T47D (cell line): ENCODE data around the gene PSMB2.

Source experiments
- DNase-seq, 2 experiments: peaks; one replicate each; pipeline versions ENCODE4 v3.0.0 to v3.0.0-alpha.2; 2011 to 2012; ENCODE audit warnings: low read depth in 1 of 2, low spot score in 1 of 2
- JUND ChIP-seq: IDR thresholded peaks from 2 replicates; pipeline ENCODE4 v1.6.1; 2012; ENCODE audit warnings: low read depth
- in situ Hi-C: cut with HindIII; loops from 2 replicates; pipeline ENCODE4 v1.10.0; 2016; ENCODE audit warnings: low sequenced_read_pairs, low pct_unique_long_range_greater_than_20kb

Gene PSMB2

DNA sequence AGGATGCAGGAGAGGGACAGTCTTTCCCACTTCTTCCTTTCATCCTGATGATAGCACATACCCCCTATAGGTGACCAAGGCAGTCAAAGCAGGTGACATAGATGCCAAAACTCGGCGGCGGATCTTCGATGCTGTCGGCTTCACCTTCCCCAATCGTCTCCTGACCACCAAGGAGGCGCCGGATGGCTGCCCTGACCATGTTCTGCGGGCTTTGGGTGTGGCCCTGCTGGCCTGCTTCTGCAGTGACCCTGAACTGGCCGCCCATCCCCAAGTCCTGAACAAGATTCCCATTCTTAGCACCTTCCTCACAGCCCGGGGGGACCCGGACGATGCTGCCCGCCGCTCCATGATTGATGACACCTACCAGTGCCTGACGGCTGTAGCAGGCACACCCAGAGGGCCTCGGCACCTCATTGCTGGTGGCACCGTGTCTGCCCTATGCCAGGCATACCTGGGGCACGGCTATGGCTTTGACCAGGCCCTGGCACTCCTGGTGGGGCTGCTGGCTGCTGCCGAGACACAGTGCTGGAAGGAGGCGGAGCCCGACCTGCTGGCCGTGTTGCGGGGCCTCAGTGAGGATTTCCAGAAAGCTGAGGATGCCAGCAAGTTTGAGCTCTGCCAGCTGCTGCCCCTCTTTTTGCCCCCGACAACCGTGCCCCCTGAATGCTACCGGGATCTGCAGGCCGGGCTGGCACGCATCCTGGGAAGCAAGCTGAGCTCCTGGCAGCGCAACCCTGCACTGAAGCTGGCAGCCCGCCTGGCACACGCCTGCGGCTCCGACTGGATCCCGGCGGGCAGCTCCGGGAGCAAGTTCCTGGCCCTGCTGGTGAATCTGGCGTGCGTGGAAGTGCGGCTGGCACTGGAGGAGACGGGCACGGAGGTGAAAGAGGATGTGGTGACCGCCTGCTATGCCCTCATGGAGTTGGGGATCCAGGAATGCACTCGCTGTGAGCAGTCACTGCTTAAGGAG lies 80.8 kb downstream of the PSMB2 start:
- no peak for TF ChIP-seq JUND
- DNase-seq = no peak
- in situ Hi-C loops = no loop called here

DNA sequence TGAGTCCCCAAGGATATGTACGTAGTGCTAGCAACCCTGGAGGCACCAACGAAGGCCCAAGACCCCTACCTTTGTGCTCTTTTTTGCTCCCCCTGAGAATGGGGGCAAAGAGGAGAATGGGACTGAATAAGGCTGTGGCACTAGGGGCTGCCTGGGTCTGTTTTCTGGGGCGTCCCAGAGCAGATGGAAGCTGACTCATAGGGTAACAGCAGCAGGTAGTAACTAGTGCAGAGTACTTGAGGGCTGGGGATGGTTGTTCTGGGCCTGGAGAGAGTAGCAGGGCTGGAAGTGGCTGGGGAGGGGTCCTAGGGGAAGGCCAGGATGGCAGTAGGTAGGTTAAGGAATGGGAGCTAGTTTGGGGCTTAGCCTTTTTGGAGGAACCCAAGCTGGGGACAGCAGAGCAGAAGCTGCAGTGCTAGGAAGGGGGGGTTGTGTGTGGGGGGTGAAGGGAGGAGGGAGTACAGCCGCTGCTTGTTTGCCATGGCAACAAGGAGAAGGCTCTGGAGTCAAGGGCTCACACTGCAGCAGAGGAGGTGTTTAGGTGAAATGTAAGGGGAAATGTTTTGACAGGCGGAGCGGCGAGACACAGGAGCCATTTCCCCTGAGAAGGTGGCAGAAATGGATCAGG lies 81.9 kb downstream of the PSMB2 start:
- TF ChIP-seq JUND = no peak
- no peak for DNase-seq
- in situ Hi-C loops = no loop called here

DNA sequence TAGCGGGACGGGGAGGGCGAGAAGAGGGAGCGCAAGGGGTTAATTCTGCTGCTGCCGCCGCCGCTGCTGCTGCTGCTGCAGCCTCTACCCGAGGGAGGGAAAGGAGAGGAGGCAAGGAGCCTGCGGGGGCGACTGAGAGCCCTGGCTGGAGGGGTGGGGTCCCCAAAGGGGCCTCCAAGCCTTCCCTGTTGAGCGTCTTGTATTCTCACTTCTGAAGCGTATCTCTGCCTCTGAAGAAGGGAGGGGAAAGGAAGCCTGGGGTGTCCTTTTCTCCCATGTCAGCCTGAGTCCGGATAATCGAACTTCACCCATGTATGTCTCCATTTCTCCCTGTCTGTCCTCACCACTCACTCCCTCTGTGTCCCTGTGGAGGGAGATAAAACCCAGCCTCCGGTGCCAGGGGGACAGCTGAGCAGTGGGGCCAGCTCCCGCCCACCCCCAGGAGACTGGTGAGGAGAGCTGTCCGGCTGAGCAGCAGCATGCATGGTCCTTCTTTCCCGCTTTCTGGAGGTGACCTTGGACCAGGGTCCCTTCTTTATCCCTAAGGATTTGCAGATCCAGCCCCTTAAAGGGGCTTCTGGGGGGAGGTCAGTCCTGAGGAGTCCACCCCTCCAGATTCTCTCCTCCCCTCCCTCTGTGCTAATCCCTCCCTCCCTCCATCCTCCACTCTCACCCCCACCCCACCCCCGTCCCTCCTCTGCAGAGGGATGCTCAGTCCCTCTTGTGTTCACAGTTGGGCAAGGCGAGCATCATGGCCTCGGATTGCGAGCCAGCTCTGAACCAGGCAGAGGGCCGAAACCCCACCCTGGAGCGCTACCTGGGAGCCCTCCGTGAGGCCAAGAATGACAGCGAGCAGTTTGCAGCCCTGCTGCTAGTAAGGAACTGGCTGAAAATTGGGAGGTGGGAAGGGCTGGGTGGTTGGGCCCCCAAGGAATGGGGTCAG lies 82.7 kb downstream of the PSMB2 start:
- in situ Hi-C loops = no loop called here
- TF ChIP-seq JUND = no peak
- no peak for DNase-seq

DNA sequence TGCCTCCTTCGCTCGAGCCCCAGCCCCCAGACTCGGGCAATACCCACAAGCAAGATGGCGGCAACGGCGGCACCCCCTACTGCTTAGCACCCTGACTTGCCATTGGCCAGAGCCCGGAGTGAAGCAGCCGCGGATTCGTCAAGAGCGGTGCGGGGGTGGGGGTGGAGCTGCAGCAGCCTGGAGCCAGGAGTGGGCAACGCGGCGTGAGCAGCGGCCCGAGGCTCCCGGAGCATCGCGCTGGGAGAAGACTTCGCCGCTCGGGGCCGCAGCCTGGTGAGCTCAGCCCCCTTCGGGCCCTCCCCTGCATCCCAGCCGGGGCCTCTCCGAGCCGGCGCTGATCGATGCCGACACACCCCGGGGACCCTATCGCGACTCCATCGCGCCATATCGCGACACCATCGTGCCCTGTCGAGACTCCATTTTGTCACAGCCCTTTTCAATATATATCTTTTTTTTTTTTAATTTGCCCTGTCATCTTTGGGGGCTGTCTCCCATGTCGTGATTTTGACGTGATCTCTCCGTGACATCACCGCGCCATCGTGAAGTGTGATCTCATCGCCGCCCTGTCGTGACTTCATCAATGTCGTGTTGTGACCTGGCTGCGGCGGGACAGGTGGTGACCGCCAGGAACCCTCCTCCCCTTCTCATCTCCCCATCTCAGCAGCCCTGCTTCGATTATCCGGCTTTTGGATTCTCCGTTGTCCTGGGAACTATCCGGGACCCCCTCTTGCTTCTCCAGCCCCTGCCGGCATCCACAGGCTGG lies 83.5 kb downstream of the PSMB2 start, which contains the start of gene NCDN:
Gene NCDN, plus strand, starts transcription at position 189 of the 763 bp plus-strand sequence. Its CDS starts 392 bp downstream, at position 581.
- no peak for TF ChIP-seq JUND
- in situ Hi-C loops = no loop called here
- peak; percentile 88 to 96 for DNase-seq

DNA sequence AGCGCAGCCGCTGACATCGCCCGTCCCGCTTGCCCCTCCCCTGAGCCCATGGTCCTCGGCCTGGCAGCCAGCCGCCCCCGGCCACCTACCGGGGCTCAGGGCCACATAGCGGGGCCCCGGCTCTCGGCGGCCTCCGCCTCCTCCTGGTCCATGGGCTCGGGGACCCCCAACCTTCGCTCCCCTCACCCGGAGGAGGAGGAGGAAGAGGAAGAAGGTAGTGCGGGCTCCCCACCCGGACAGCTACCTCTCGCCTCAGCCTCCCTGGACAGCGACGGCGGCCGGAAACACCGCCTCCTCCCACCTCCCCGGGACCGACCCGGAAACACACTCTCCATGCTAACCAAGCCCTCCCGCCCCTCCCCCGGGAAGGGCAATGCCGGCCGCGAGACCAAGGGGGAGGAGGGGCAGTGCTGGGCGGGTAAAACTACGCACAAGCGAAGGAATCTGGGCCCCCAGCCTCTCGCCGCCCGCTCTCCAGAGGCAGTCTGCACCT lies 84.2 kb downstream of the PSMB2 start, which contains the start of gene KIAA0319L:
Gene KIAA0319L, minus strand, starts transcription at position 286 of the 493 bp plus-strand sequence. CDS start 2,912 bp downstream, outside the sequence.
- peak; percentile 79 to 87 for DNase-seq
- in situ Hi-C loops = no loop called here
- TF ChIP-seq JUND = no peak

DNA sequence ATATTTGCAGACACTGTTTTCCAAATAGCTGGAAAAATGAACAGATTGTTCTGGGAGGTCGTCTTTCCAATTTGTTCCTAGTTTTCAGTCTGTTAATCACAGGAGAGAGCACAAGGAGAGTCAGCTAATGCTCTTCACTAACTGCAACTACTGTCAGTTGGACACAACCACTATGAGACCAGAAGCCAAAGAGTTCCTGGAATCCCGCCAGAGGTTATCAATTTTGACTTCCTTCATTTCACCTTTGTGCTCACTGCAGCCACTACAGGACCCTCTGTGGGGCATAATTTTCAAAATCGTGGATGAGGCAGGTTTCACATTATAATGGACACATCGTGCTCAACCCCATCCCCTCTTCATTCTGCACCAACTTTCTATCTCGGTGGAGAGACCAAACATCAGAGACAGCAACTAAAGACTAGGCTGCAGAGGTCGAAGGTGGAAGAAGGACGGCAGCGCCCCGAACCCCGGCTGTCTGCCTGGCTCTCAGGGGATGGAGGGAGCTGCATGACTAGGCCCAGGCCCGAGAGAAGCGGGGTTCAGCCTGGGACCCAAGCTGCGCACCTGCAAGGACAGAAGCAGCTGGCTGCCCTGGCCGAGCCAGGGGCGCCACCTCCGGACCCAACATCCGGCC lies 84.7 kb downstream of the PSMB2 start:
- no peak for TF ChIP-seq JUND
- DNase-seq = no peak
- in situ Hi-C loops = no loop called here

DNA sequence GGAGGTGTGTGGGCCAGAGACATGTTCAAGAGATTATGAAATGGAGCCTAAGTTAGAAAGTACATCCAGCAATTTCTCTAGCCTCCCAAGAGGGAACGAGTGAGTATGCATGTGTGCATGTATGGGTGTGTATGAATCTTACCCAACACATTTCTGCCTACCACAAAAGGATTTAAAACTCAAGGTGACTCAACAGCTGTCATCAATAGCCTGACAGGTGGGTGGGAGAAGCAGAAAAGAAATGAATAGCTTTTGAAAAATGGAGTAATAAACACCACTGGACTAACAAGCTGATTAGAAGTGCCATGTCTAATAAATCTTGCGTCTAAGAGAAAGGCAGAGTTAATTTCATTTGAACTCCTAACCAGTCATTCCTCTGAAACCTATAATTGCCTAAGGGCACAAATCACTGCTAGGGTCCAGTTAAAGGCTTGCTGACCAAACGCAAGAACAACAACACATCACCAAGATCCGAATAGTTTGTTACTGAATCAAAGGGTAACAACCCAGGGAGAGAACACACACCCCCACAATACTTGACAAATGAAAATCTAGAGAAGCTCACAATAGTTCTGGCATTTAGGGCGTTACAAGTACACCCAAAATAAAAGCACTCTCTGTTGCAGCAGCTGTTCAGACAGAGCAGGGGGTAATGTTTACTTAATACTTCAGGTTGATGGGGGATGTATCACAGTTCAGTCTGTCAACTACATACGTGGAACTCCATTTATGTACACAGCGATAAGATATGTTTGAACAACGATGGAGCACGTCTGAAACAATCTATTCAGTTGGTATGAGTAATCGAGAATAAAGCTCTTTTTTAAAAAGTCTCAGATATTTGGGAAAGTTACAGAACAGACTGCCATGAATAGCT lies 85.5 kb downstream of the PSMB2 start:
- DNase-seq = no peak
- TF ChIP-seq JUND = no peak
- in situ Hi-C loops = no loop called here

DNA sequence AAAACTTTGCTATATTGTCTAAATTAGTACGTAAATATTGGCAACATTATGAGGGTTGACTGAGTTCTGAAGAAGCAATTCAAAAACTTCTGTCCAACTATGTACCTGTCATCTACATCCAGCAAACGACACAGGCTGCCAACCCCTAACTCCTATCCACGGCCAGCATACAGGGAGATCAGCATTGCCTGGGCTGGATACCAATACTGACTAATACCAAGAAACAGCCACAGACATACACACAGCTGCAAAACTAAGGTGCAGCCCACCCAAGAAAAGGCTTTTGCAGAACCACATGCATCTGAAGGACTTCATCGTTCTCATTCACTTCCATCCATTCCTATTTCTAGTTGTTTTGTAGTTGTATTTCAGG lies 86.1 kb downstream of the PSMB2 start:
- in situ Hi-C loops = no loop called here
- no peak for TF ChIP-seq JUND
- no peak for DNase-seq

DNA sequence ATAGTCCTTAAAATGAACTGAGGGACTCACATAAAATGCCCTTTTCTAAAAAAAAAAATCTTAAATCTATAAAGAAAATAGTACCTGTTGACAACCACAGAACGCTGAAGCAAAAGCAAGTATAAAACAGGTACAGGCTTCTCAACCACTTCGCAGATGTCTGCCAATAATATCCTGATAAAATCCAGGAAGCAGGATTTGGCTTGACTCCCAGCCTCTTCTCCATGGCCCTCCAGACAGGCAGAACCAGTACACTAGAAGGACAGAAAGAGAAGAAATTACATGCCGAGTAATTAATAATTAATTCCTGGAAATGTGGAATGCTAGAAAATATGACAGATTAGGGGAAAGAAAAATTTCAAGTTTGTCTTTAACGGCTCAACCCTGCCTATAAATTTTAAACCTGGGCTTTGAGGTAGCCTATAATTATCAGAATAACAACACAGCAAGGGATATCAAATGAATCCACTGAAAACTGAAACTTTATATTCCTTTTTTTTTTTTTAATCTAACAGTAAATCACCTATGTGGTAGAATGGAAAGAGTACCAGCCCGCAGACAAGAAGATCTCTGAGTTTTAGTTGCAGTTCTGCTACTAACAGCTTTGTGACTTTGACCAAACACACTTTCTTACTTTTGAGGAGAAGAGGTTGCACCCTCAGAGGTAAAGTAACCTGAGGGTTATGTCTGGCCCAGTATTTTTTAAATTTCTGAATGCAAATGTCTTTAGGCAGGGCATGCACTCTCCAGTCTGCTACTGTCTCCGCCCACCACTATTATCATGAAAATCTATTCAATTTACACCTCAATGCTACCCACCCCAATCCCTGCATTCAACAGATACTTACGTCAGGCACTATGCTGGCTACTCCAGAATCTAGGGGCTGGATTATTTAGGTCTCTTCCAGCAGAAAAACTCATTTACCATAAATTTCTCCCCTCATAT lies 86.8 kb downstream of the PSMB2 start:
- in situ Hi-C loops = no loop called here
- DNase-seq = peak in 1 of 2 experiments; percentile 72
- TF ChIP-seq JUND = no peak

DNA sequence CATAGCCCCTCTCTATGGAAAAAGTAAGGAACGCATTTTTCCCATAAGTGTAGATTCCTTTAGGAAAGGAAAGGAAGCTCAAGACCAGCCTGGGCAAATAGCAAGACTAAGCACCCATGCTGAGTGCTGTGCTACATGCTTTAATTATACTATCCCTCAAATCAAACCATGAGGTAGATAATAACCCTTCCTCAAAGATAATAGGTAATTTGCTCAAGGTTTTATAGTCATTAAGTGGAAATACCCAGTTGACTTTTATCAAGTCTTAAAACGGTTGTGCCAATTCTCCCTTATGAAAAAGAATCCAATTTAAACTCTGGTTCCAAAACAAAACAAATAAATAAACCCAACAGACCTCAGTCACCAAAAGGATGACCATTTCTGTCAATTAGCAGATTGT lies 87.5 kb downstream of the PSMB2 start:
- no peak for TF ChIP-seq JUND
- in situ Hi-C loops = no loop called here
- no peak for DNase-seq
